HepG2 (cell line): Measurements from ENCODE around the gene AGT.

Experiments
- MYNN ChIP-seq: sonication (generic); formaldehyde crosslinking; IDR thresholded peaks from 2 replicates; pipeline ENCODE4 v1.4.0; 2020; ENCODE audit warnings: mild to moderate bottlenecking, low read depth, missing genetic modification reagents
- PHF8 ChIP-seq: sonication (generic); formaldehyde crosslinking; IDR thresholded peaks from 2 replicates; pipeline ENCODE4 v1.5.0; 2020; ENCODE audit warnings: missing genetic modification reagents
- SYNCRIP ChIP-seq: fragments of 200-400 bp; formaldehyde crosslinking; IDR thresholded peaks from 2 replicates; pipeline ENCODE4 v1.6.1; 2018; ENCODE audit warnings: mild to moderate bottlenecking, low read depth, low read length; ENCODE audit not compliant: insufficient read depth
- TBP ChIP-seq: sonication (generic); formaldehyde crosslinking; IDR thresholded peaks from 2 replicates; pipeline ENCODE4 v1.5.0; 2020; ENCODE audit warnings: missing genetic modification reagents
- ZBTB38 ChIP-seq: sonication (generic); formaldehyde crosslinking; IDR thresholded peaks from 2 replicates; pipeline ENCODE4 v1.5.1; 2020; ENCODE audit warnings: mild to moderate bottlenecking, missing genetic modification reagents
- ZFP36L1 ChIP-seq: sonication (generic); formaldehyde crosslinking; IDR thresholded peaks from 2 replicates; pipeline ENCODE4 v1.8.0; 2022; ENCODE audit warnings: mild to moderate bottlenecking, missing genetic modification reagents, moderate library complexity
- ZNF879 ChIP-seq: sonication (generic); formaldehyde crosslinking; IDR thresholded peaks from 2 replicates; pipeline ENCODE4 v1.8.1; 2023; ENCODE audit warnings: missing genetic modification reagents
- TF ChIP-seq, protein P1 (sequence below): sonication (generic); formaldehyde crosslinking; conservative IDR thresholded peaks from 2 replicates; pipeline ENCODE4 v1.8.0; 2022; ENCODE audit warnings: missing genetic modification reagents
- TF ChIP-seq, protein P2 (sequence below): sonication (generic); formaldehyde crosslinking; IDR thresholded peaks from 2 replicates; pipeline ENCODE4 v1.8.0; 2023; ENCODE audit warnings: mild to moderate bottlenecking, missing genetic modification reagents

DNA sequence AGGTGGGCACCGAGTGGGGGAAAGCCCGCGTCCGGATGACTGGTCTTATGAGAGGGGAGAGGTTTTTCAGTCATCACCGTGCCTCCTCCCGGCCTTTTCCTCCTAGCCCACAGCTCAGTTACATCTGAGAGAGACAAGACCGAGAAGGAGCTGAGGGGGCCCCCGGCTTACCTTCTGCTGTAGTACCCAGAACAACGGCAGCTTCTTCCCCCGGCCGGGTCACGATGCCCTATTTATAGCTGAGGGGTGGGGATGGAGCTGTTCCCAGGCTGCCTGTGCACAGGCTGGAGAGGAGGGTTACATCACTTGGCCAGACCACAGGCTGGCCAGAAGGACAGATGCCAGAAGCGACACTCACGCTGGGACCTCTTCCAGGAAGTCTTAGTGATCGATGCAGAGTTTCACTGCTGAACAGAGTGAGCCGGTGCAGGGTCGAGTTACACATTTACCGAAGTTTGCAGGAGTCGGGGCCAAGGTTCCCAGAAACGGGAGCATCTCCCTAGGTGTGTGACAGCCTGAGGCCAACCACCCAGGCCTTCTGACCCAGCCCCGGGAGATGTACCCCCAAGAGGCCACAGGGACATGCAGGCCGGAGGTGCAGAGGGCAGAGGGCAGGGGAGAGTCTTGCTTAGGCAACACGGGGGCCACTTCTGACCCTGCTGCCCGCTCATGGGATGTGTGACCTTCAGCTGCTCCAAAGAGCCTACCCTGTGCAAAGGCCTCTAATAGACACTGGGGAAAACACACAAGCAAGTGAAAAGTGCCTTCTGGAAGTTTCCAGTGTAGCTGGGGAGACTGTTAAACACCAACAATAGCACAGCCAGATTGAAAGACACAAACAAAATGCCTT, at the start of gene AGT:
- TF ChIP-seq ZBTB38 (CRISPR knock-in tag) (peak; percentile 93), ZFP36L1 (peak; percentile 94), MYNN (no peak), PHF8 (CRISPR knock-in tag) (peak; percentile 45; the same call in 1 of the 2 replicates), TBP (CRISPR knock-in tag) (no peak; the same call in 1 of the 2 replicates), SYNCRIP (no peak), ZNF879 (CRISPR knock-in tag) (peak; percentile 89; the same call in 1 of the 2 replicates)
- TF ChIP-seq, protein P1, sequence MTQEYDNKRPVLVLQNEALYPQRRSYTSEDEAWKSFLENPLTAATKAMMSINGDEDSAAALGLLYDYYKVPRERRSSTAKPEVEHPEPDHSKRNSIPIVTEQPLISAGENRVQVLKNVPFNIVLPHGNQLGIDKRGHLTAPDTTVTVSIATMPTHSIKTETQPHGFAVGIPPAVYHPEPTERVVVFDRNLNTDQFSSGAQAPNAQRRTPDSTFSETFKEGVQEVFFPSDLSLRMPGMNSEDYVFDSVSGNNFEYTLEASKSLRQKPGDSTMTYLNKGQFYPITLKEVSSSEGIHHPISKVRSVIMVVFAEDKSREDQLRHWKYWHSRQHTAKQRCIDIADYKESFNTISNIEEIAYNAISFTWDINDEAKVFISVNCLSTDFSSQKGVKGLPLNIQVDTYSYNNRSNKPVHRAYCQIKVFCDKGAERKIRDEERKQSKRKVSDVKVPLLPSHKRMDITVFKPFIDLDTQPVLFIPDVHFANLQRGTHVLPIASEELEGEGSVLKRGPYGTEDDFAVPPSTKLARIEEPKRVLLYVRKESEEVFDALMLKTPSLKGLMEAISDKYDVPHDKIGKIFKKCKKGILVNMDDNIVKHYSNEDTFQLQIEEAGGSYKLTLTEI (CRISPR knock-in tag): no peak
- TF ChIP-seq, protein P2, sequence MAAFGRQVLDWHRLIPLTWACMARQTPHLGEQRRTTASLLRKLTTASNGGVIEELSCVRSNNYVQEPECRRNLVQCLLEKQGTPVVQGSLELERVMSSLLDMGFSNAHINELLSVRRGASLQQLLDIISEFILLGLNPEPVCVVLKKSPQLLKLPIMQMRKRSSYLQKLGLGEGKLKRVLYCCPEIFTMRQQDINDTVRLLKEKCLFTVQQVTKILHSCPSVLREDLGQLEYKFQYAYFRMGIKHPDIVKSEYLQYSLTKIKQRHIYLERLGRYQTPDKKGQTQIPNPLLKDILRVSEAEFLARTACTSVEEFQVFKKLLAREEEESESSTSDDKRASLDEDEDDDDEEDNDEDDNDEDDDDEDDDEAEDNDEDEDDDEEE (CRISPR knock-in tag): no peak; the same call in none of the 2 replicates
